ENCODE results near the gene OR56B1. TPM values are rescaled to one million over a fixed set of nuclear protein-coding genes. Genes with fewer than 3 reads are reported as not detected.
A peak's percentile ranks its signal among the peaks of the same experiment; 100 is the strongest.
"Not testable (repeated sequence)": the region's sequence is repeated elsewhere in the genome, so short reads cannot be mapped to it uniquely, and the experiment has no call there.

Gene OR56B1, protein sequence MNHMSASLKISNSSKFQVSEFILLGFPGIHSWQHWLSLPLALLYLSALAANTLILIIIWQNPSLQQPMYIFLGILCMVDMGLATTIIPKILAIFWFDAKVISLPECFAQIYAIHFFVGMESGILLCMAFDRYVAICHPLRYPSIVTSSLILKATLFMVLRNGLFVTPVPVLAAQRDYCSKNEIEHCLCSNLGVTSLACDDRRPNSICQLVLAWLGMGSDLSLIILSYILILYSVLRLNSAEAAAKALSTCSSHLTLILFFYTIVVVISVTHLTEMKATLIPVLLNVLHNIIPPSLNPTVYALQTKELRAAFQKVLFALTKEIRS
- not detected in 2 replicates for total RNA-seq (ENCODE audit: low replicate concordance)
- long read RNA-seq, result 0 reads

DNA sequence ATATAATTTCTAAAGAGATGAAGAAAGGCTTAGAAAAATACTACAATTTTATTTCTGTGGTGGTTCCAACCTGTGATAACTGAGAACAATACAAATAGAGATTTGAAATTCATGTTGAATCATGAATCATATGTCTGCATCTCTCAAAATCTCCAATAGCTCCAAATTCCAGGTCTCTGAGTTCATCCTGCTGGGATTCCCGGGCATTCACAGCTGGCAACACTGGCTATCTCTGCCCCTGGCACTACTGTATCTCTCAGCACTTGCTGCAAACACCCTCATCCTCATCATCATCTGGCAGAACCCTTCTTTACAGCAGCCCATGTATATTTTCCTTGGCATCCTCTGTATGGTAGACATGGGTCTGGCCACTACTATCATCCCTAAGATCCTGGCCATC is at the start of gene OR56B1:
Gene OR56B1 (plus strand): TSS at position 53 of the 400 bp plus-strand sequence. CDS start 69 bp downstream, at position 122.
- no peak for DNase-seq (ENCODE audit: extremely low spot score, unreplicated experiment)
- no peaks in the 10 kb centered on the region for H3K4me1 Mint-ChIP-seq (ENCODE audit: unreplicated experiment)
- TF ChIP-seq, protein P1, sequence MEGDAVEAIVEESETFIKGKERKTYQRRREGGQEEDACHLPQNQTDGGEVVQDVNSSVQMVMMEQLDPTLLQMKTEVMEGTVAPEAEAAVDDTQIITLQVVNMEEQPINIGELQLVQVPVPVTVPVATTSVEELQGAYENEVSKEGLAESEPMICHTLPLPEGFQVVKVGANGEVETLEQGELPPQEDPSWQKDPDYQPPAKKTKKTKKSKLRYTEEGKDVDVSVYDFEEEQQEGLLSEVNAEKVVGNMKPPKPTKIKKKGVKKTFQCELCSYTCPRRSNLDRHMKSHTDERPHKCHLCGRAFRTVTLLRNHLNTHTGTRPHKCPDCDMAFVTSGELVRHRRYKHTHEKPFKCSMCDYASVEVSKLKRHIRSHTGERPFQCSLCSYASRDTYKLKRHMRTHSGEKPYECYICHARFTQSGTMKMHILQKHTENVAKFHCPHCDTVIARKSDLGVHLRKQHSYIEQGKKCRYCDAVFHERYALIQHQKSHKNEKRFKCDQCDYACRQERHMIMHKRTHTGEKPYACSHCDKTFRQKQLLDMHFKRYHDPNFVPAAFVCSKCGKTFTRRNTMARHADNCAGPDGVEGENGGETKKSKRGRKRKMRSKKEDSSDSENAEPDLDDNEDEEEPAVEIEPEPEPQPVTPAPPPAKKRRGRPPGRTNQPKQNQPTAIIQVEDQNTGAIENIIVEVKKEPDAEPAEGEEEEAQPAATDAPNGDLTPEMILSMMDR (conservative IDR thresholded peaks at IDR 0.05), result no peak
- no peaks in the 10 kb centered on the region for H3K9me3 Mint-ChIP-seq
- no peak within 1 kb of the TSS for H3K27ac Mint-ChIP-seq
- H3K4me3 Mint-ChIP-seq, result no peak within 1 kb of the TSS
- H3K36me3 Mint-ChIP-seq, result no peaks in the 10 kb centered on the region
- H3K27me3 Mint-ChIP-seq, result peaks cover 2% of the 10 kb centered on the region

DNA sequence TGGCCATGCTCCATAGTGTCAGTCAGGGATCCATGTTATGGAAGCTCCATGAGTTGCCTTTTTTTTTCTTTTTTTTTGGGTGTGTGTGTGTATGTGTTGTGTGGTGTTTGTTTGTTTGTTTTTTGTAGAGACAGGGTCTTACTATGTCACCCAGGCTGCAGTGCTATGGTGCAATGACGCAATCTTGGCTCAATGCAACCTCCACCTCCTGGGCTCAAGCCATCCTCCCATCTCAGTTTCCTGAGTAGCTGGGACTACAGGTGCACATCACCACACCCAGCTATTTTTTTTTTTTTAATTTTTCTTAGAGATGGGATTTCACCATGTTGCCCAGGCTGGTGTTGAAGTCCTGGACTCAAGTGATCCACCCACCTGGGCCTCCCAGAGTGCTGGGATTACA is 47.8 kb upstream of the OR56B1 start:
- H3K9me3 Mint-ChIP-seq, result no peaks in the 10 kb centered on the region
- TF ChIP-seq, protein P1 (conservative IDR thresholded peaks at IDR 0.05), result no peak
- no peak overlapping the region for H3K27ac Mint-ChIP-seq
- DNase-seq (ENCODE audit: extremely low spot score, unreplicated experiment), result no peak
- peaks cover 5% of the 10 kb centered on the region for H3K36me3 Mint-ChIP-seq
- H3K4me1 Mint-ChIP-seq (ENCODE audit: unreplicated experiment), result peaks cover 30% of the 10 kb centered on the region
- H3K4me3 Mint-ChIP-seq, result no peak overlapping the region
- no peaks in the 10 kb centered on the region for H3K27me3 Mint-ChIP-seq

DNA sequence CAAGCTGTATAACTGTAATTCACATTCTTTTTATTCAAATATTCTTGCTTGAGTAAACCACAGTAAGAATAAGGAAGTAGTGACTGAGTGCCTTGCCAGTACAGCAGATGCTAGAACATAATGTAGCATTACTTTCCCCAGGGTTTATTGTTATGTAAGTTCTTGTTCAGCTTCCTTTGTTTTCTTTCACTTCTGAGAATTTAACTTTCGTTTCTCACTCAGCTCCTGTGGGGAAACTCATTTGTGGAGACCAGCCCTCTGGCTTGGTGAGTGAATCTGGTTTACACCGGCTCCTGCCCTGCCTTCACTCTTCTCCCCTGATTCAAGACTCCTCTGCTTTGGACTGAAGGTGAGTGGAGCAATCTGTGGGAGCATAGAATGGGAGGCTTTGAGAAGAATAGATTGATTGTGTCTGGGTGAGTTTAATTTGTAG is 46.7 kb upstream of the OR56B1 start, which contains the start of gene TRIM22:
Gene TRIM22 (plus strand): TSS at position 240 of the 433 bp plus-strand sequence. CDS start 6,443 bp downstream, outside the sequence.
- Mint-ChIP-seq H3K27ac (peak within 1 kb of the TSS; percentile 92), H3K4me3 (peak within 1 kb of the TSS; percentile 84)

DNA sequence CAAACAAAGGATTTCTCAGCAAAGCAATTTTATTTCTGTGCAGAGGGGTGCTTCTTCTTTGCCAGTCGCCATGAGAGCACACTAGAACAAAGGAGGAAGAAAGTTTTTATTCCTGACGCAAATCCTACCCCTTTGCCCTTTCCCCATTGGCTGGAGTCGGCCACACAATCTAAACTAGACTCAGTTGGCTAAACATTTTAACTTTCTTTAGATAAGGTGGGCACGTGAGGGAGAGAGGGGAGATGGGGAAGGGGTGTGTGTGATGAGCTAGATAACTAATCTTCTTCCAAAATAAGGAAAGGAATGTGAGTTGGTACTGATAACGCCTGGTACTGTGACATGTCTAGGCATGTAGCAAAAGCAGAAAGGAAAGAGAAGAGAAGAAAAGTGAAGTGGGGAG is 46.0 kb upstream of the OR56B1 start:
- H3K27me3 Mint-ChIP-seq, result no peaks in the 10 kb centered on the region
- H3K27ac Mint-ChIP-seq, result peak overlapping the region; percentile 92
- peaks cover 13% of the 10 kb centered on the region for H3K4me1 Mint-ChIP-seq (ENCODE audit: unreplicated experiment)
- H3K9me3 Mint-ChIP-seq, result no peaks in the 10 kb centered on the region
- no peak for DNase-seq (ENCODE audit: extremely low spot score, unreplicated experiment)
- no peaks in the 10 kb centered on the region for H3K36me3 Mint-ChIP-seq
- TF ChIP-seq, protein P1 (conservative IDR thresholded peaks at IDR 0.05), result no peak
- H3K4me3 Mint-ChIP-seq, result peak overlapping the region; percentile 84

More for the DNA sequence above, 46.7 kb upstream of the OR56B1 start, which contains the start of gene TRIM22:
- DNase-seq (ENCODE audit: extremely low spot score, unreplicated experiment), result no peak
- Mint-ChIP-seq H3K4me1 (ENCODE audit: unreplicated experiment) (peaks cover 20% of the 10 kb centered on the region), H3K9me3 (no peaks in the 10 kb centered on the region), H3K36me3 (no peaks in the 10 kb centered on the region), H3K27me3 (no peaks in the 10 kb centered on the region)
- TF ChIP-seq, protein P1 (conservative IDR thresholded peaks at IDR 0.05), result no peak

DNA sequence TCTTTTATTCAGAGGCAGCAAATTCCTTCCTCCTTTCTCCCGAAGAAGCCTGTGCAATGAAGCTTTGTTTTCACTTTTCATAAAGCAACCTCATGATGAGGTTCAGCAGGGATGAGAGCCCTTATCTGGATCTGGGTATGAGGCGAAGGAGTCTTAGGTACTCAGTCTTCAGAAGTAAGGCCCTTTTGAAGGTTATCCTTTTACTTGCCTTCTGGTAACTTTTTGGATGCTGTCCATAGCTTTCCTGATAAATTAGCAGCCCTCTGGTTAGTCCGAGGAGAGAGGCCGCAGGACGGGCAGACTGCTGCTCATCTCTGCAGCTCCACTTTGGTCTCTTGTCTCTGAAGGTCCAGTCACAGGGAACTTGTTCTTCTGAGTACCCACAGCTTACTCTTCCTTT is 45.5 kb upstream of the OR56B1 start:
- H3K27ac Mint-ChIP-seq, result peak overlapping the region; percentile 92
- H3K36me3 Mint-ChIP-seq, result no peaks in the 10 kb centered on the region
- H3K27me3 Mint-ChIP-seq, result no peaks in the 10 kb centered on the region
- no peaks in the 10 kb centered on the region for H3K9me3 Mint-ChIP-seq
- H3K4me1 Mint-ChIP-seq (ENCODE audit: unreplicated experiment), result peaks cover 12% of the 10 kb centered on the region
- no peak for DNase-seq (ENCODE audit: extremely low spot score, unreplicated experiment)
- TF ChIP-seq, protein P1 (conservative IDR thresholded peaks at IDR 0.05), result no peak
- peak overlapping the region; percentile 84 for H3K4me3 Mint-ChIP-seq

DNA sequence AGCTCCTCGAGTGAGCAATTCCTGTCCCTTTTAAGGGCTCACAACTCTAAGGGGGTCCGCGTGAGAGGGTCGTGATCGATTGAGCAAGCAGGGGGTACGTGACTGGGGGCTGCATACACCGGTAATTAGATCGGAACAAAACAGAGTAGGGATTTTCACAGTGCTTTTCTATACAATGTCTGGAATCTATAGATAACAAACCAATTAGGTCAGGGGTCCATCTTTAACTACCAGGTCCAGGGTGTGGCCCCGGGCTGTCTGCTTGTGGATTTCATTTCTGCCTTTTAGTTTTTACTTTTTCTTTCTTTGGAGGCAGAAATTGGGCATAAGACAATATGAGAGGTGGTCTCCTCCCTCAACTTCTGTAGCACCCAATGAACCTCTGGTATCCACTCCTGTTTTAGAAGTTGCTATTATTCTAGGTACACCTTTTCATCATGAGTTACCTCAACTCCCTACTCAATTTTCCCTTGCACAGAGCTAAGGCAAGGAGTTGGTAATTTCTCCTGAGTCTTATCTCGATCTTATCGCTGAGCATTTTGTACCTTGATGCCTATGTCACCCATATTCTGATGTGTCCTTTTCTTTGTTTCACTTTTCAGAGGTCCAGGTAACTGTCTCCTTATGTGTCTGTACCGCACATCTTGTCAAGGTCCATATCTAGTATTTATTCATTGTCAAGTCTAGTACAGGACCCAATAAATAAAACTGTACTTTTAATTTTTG is 44.8 kb upstream of the OR56B1 start:
- peak overlapping the region; percentile 84 for H3K4me3 Mint-ChIP-seq
- not testable (repeated sequence) for H3K27me3 Mint-ChIP-seq; H3K9me3 Mint-ChIP-seq; H3K36me3 Mint-ChIP-seq; DNase-seq (ENCODE audit: extremely low spot score, unreplicated experiment)
- H3K4me1 Mint-ChIP-seq (ENCODE audit: unreplicated experiment), result peaks cover 12% of the 10 kb centered on the region
- peak overlapping the region; percentile 92 for H3K27ac Mint-ChIP-seq

Data from type B pancreatic cell (in vitro differentiated cells).